Measurements from ENCODE around the gene FAM217B. TPM values are rescaled to one million over a fixed set of nuclear protein-coding genes. Genes with fewer than 3 reads are reported as not detected.

Gene FAM217B
- total and polyA plus RNA-seq, 2 donors from 2014 or later: 3.2 to 15.5 TPM

- Histone ChIP-seq H3K27ac (ENCODE audit: low read depth in 2 of 2, low read length in 2 of 2) (no peak overlapping the region), H3K4me3 (ENCODE audit: low read length in 3 of 3) (no peak overlapping the region), H3K9ac (ENCODE audit: low read length in 3 of 3) (no peak overlapping the region), H3K27me3 (ENCODE audit: control insufficient read depth, insufficient read depth, low read length) (no peaks in the 10 kb centered on the region), H3K9me3 (ENCODE audit: control insufficient read depth in 2 of 3, insufficient read depth in 1 of 3, low read length in 3 of 3) (no peaks in the 10 kb centered on the region), H3K36me3 (ENCODE audit: control insufficient read depth in 2 of 3, insufficient read depth in 3 of 3, low read length in 3 of 3) (peaks cover 0 to 12% (median 4%) of the 10 kb centered on the region in 3 donors), H3K4me1 (ENCODE audit: control insufficient read depth in 2 of 3, insufficient read depth in 2 of 3, low read depth in 1 of 3, low read length in 3 of 3) (peaks cover 0 to 3% (median 0%) of the 10 kb centered on the region in 3 donors)
- intact Hi-C loops (cut with DNase I): no loop called here
- peak in 3 of 5 donors; percentile 43 to 87 (median 70) for DNase-seq
- TF ChIP-seq CTCF (IDR thresholded peaks at IDR 0.05; ENCODE audit: borderline replicate concordance, extremely low read depth, insufficient read depth): peak; percentile 57
- peak; percentile 37 for FAIRE-seq
Measured at GRCh38 chr20:59948828-59949720, 8.9 kb downstream of the FAM217B start.

GRCh38 chr20:59949911-59950310 is 9.7 kb downstream of the FAM217B start:
- intact Hi-C loops (cut with DNase I): no loop called here
- Histone ChIP-seq H3K9ac (ENCODE audit: low read length in 3 of 3) (peak overlapping the region in 1 of 3 donors; percentile 31), H3K4me1 (ENCODE audit: control insufficient read depth in 2 of 3, insufficient read depth in 2 of 3, low read depth in 1 of 3, low read length in 3 of 3) (peaks cover 0 to 3% (median 0%) of the 10 kb centered on the region in 3 donors), H3K4me3 (ENCODE audit: low read length in 3 of 3) (no peak overlapping the region), H3K27me3 (ENCODE audit: control insufficient read depth, insufficient read depth, low read length) (no peaks in the 10 kb centered on the region), H3K9me3 (ENCODE audit: control insufficient read depth in 2 of 3, insufficient read depth in 1 of 3, low read length in 3 of 3) (no peaks in the 10 kb centered on the region), H3K36me3 (ENCODE audit: control insufficient read depth in 2 of 3, insufficient read depth in 3 of 3, low read length in 3 of 3) (peaks cover 0 to 5% (median 0%) of the 10 kb centered on the region in 3 donors), H3K27ac (ENCODE audit: low read depth in 2 of 2, low read length in 2 of 2) (no peak overlapping the region)
- FAIRE-seq (no peak), DNase-seq (no peak)
- no peak for TF ChIP-seq CTCF (IDR thresholded peaks at IDR 0.05; ENCODE audit: borderline replicate concordance, extremely low read depth, insufficient read depth)

- H3K4me1 ChIP-seq (ENCODE audit: control insufficient read depth in 2 of 3, insufficient read depth in 2 of 3, low read depth in 1 of 3, low read length in 3 of 3): no peaks in the 10 kb centered on the region
- intact Hi-C loops (cut with DNase I): no loop called here
- no peak for FAIRE-seq
Measured at GRCh38 chr20:59954718-59955117, 14.5 kb downstream of the FAM217B start.

More at GRCh38 chr20:59954718-59955117, 14.5 kb downstream of the FAM217B start:
- H3K27me3 ChIP-seq (ENCODE audit: control insufficient read depth, insufficient read depth, low read length): no peaks in the 10 kb centered on the region
- no peak overlapping the region for H3K4me3 ChIP-seq (ENCODE audit: low read length in 3 of 3)
- H3K9me3 ChIP-seq (ENCODE audit: control insufficient read depth in 2 of 3, insufficient read depth in 1 of 3, low read length in 3 of 3): no peaks in the 10 kb centered on the region
- peaks cover 0 to 2% (median 0%) of the 10 kb centered on the region in 3 donors for H3K36me3 ChIP-seq (ENCODE audit: control insufficient read depth in 2 of 3, insufficient read depth in 3 of 3, low read length in 3 of 3)
- no peak overlapping the region for H3K27ac ChIP-seq (ENCODE audit: low read depth in 2 of 2, low read length in 2 of 2)
- DNase-seq: no peak
- no peak for TF ChIP-seq CTCF (IDR thresholded peaks at IDR 0.05; ENCODE audit: borderline replicate concordance, extremely low read depth, insufficient read depth)
- no peak overlapping the region for H3K9ac ChIP-seq (ENCODE audit: low read length in 3 of 3)

All from kidney (tissue), 14 donors.